ENCODE measurements around the gene GPRC5A.

Gene GPRC5A

GRCh38 chr12:12885096-12885792 is 6.1 kb upstream of the GPRC5A start:
- DNase-seq = no peak

DNA sequence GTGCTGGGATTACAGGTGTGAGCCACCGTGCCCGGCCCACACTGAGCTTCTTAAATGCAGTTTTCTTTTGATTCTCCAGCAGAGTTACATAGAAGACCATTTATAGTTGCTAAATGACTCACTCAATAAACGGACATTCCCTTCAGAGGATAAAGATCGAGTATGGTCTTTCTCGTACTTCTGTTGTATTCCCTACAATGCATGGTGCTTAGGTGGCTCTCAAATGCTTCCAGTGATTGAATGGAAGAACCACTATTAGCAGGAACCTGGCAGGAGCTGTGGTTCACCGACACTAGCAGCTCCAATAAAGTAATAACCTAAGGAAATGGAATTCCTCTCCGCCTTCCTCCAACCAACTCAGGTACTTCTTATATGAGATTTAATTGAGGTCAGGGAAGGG is 3.9 kb upstream of the GPRC5A start:
- DNase-seq = no peak

DNA sequence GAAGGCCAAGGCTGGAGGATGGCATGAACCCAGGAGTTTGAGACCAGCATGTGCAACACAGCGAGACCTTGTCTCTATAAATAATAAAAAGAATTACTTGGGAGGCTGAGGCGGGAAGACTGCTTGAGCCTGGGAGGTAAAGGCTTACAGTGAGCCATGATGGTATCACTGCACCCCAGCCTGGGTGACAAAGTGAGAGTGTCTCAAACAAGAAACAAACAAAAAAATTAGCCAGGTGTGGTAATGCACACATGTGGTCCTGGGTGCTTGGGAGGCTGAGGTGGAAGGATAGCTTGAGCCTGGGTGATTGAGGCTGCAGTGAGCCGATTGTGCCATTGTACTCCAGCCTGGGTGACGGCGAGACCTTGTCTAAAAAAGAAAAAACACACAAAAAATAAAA is 1.7 kb upstream of the GPRC5A start:
- no peak for DNase-seq

GRCh38 chr12:12890543-12891079 is 751 bp upstream of the GPRC5A start:
- DNase-seq = no peak

GRCh38 chr12:12891881-12892355 is 556 bp downstream of the GPRC5A start:
- DNase-seq = no peak

GRCh38 chr12:12892681-12893141 is 1.3 kb downstream of the GPRC5A start:
- no peak for DNase-seq

GRCh38 chr12:12893438-12893837 is 2.1 kb downstream of the GPRC5A start:
- no peak for DNase-seq

GRCh38 chr12:12896260-12896659 is 4.9 kb downstream of the GPRC5A start:
- DNase-seq = peak; percentile 40

GRCh38 chr12:12897302-12897701 is 5.9 kb downstream of the GPRC5A start:
- DNase-seq = no peak

- no peak for DNase-seq
Observed at GRCh38 chr12:12898136-12898717, 6.9 kb downstream of the GPRC5A start.

GRCh38 chr12:12898911-12899511 is 7.6 kb downstream of the GPRC5A start:
- no peak for DNase-seq

DNA sequence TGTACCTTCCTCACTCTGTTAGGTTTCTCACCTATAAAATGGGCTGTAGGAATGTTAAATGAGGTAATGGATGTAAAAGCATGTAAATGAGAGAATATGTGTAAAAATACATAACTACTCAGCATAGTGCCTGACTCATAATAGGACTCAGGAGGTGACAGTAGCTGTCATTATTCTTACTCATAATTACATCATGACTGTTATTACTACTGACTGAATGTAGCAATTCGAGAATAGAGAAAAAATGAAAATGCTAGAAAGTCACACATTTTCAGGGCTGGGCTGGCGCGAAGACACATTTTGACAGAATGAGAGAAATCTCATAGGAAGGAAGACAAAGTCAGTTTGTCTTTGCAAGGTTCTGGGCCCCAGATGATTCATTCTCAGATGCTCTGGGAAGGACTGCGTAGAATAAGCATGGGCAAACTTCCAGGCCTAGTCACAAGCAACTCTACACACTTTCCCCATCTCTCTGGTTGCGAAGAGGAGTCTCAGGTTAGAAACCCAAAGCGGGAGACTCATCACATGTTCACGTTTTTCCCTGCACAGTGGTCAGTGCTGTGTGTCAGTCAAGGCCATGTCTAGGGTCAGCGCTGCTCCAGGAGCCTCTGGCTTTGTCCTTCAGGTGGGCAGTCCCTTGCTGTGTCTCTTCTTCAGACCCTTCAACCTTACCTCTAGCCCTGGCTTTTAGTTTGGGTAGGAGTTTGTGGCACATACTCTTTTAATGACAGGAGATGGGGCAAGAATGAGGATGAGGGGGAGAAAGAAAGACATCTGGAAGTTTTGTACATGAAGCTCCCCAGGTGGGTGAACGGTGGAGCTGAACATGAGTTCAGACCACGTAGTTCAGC is 8.4 kb downstream of the GPRC5A start:
- DNase-seq = peak; percentile 68

GRCh38 chr12:12900786-12901157 is 9.4 kb downstream of the GPRC5A start:
- DNase-seq = no peak

- DNase-seq = peak; percentile 90
Observed at GRCh38 chr12:12901158-12901791, 9.9 kb downstream of the GPRC5A start.

DNA sequence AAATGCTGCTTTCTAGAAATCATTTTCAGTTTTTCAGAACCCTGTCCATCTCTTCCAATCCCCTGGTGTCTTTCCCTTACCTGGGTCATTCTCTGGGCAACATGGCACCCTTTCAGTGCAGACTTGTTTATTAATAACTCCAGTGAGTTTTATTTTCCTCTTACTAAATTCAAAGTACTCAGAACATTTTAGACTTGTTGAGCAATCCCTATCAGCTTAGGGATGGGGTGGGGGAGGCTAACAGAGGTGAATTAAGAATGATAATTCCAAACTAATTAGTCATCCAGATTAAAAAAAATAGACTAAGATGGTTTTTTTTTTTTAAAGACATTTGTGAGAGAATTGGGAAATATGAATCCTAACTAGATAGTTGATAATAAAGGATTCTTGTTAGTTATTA is 10.7 kb downstream of the GPRC5A start:
- DNase-seq = no peak

GRCh38 chr12:12903642-12904609 is 12.6 kb downstream of the GPRC5A start:
- no peak for DNase-seq

DNA sequence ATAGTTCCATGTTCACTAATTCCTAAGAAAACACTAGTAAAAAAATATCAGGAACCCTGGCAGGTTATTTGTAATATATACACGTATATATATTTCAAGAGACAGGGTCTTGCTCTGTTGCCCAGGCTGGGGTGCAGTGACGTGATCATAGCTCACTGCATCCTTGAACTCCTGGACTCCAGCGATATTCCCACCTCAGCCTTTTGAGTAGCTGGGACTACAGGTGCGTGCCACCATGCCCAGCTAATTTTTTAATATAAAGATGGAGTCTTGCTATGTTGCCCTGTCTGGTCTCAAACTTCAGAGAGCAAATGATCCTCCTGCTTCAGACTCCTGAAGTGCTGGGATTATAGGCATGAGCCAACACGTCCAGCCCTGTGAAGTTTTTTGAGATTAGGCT is 16.2 kb downstream of the GPRC5A start:
- no peak for DNase-seq

GRCh38 chr12:12908252-12908651 is 16.9 kb downstream of the GPRC5A start:
- no peak for DNase-seq

- no peak for DNase-seq
Observed at GRCh38 chr12:12908711-12909110, 17.3 kb downstream of the GPRC5A start.

GRCh38 chr12:12909228-12909994 is 18.0 kb downstream of the GPRC5A start:
- no peak for DNase-seq
